Fibroblast of upper back skin (primary cell): ENCODE data around the gene ZCCHC12.

Experiments used
- DNase-seq: peaks from one replicate; pipeline ENCODE4 v3.0.0-alpha.2; 2013

ZCCHC12 gene

GRCh38 chrX:118872102-118872566, 48.5 kb downstream of the ZCCHC12 start:
- DNase-seq, result no peak
